ENCODE data around the gene LPGAT1.
A peak's percentile ranks its signal among the peaks of the same experiment; 100 is the strongest.
"Not testable (repeated sequence)": the region's sequence is repeated elsewhere in the genome, so short reads cannot be mapped to it uniquely, and the experiment has no call there.

LPGAT1 gene

GRCh38 chr1:211830328-211831142 lies at the start of gene LPGAT1:
LPGAT1 (minus strand) TSS chr1:211830763; CDS start chr1:211829296, 1,467 bp downstream.
- DNase-seq, result peak; percentile 66 to 84

GRCh38 chr1:211879475-211879874 lies 48.9 kb upstream of the LPGAT1 start:
- no peak for DNase-seq

- DNase-seq, result no peak
Observed at GRCh38 chr1:211876851-211877590, 46.5 kb upstream of the LPGAT1 start.

- no peak for DNase-seq
Observed at GRCh38 chr1:211875541-211875940, 45.0 kb upstream of the LPGAT1 start.

- no peak for DNase-seq
Observed at GRCh38 chr1:211874521-211875347, 44.2 kb upstream of the LPGAT1 start.

GRCh38 chr1:211873731-211874130 lies 43.2 kb upstream of the LPGAT1 start:
- DNase-seq, result not testable (repeated sequence)

GRCh38 chr1:211870156-211870555 lies 39.6 kb upstream of the LPGAT1 start:
- no peak for DNase-seq

- no peak for DNase-seq
Observed at GRCh38 chr1:211865180-211865579, 34.6 kb upstream of the LPGAT1 start.

GRCh38 chr1:211859405-211859804 lies 28.8 kb upstream of the LPGAT1 start:
- no peak for DNase-seq

- DNase-seq, result no peak
Observed at GRCh38 chr1:211851174-211851573, 20.6 kb upstream of the LPGAT1 start.

GRCh38 chr1:211843507-211844298 lies 13.1 kb upstream of the LPGAT1 start:
- no peak for DNase-seq

- no peak for DNase-seq
Observed at GRCh38 chr1:211843018-211843417, 12.5 kb upstream of the LPGAT1 start.

GRCh38 chr1:211842518-211842917 lies 12.0 kb upstream of the LPGAT1 start:
- no peak for DNase-seq

GRCh38 chr1:211839106-211839505 lies 8.5 kb upstream of the LPGAT1 start:
- no peak for DNase-seq

GRCh38 chr1:211833174-211833820 lies 2.7 kb upstream of the LPGAT1 start:
- peak; percentile 29 to 44 for DNase-seq

- DNase-seq, result no peak
Observed at GRCh38 chr1:211832661-211833060, 2.1 kb upstream of the LPGAT1 start.

GRCh38 chr1:211831558-211832323 lies 1.2 kb upstream of the LPGAT1 start:
- DNase-seq, result no peak

GRCh38 chr1:211830055-211830327 lies 572 bp downstream of the LPGAT1 start:
- no peak for DNase-seq

- DNase-seq, result peak; percentile 43 to 44
Observed at GRCh38 chr1:211829343-211830054, 1.1 kb downstream of the LPGAT1 start.

GRCh38 chr1:211828584-211829342 lies 1.8 kb downstream of the LPGAT1 start:
- no peak for DNase-seq

Data from inflammatory macrophage treated with lipopolysaccharide for 1 hour (primary cell).